22Rv1 (cell line): ENCODE measurements around the gene ROR1.

Experiments
- H3K27ac ChIP-seq: fragments of 450-650 bp; 2 replicates; pipeline ENCODE4 v1.5.1; 2017
- CTCF ChIP-seq: fragments of 450-650 bp; IDR thresholded peaks from 2 replicates; pipeline ENCODE4 v1.5.1; 2017; ENCODE audit warnings: mild to moderate bottlenecking
- ZFX ChIP-seq: fragments of 450-650 bp; IDR thresholded peaks from 2 replicates; pipeline ENCODE4 v1.6.1; 2017; ENCODE audit warnings: antibody characterized with exemption, borderline replicate concordance

ROR1 gene

GRCh38 chr1:64137412-64137803 is 363.6 kb downstream of the ROR1 start:
- H3K27ac ChIP-seq: no peak overlapping the region
- TF ChIP-seq ZFX (no peak), CTCF (peak; percentile 60)

GRCh38 chr1:64139877-64140276 is 366.1 kb downstream of the ROR1 start:
- H3K27ac ChIP-seq: no peak overlapping the region
- TF ChIP-seq ZFX (no peak), CTCF (no peak)

- TF ChIP-seq ZFX: no peak
- no peak for TF ChIP-seq CTCF
- no peak overlapping the region for H3K27ac ChIP-seq
Observed at GRCh38 chr1:64140596-64140995, 366.8 kb downstream of the ROR1 start.

- H3K27ac ChIP-seq: no peak overlapping the region
- no peak for TF ChIP-seq ZFX
- no peak for TF ChIP-seq CTCF
Observed at GRCh38 chr1:64147045-64147724, 373.4 kb downstream of the ROR1 start.

- TF ChIP-seq CTCF (no peak), ZFX (no peak)
Observed at GRCh38 chr1:64147759-64148158, 373.9 kb downstream of the ROR1 start.

GRCh38 chr1:64150266-64150665 is 376.4 kb downstream of the ROR1 start:
- TF ChIP-seq ZFX (no peak), CTCF (no peak)
- H3K27ac ChIP-seq: no peak overlapping the region

More at GRCh38 chr1:64147759-64148158, 373.9 kb downstream of the ROR1 start:
- no peak overlapping the region for H3K27ac ChIP-seq

GRCh38 chr1:64150729-64151230 is 377.0 kb downstream of the ROR1 start:
- TF ChIP-seq CTCF (no peak), ZFX (no peak)
- no peak overlapping the region for H3K27ac ChIP-seq
